Heart left ventricle (tissue), 16 donors: ENCODE data around the gene PAF1. TPM values are rescaled to one million over a fixed set of nuclear protein-coding genes. Genes with fewer than 3 reads are reported as not detected.

Source experiments
- ATAC-seq, 4 donors: fragments of 200-7000 bp; cut with Tn5 transposase; one replicate each; pipeline ENCODE4 v1.9.1; 2020 to 2022; ENCODE audit warnings: moderate library complexity in 4 of 4, mild to moderate bottlenecking in 3 of 4, moderate number of reproducible peaks in 1 of 4
- DNase-seq, 5 donors: peaks; one replicate each; pipeline ENCODE4 v3.0.0-alpha.2; 2020
- H3K27ac ChIP-seq, 12 donors: fragments of 200-600 bp; sonication (generic) in 4 of 12; one replicate each; pipeline versions ENCODE4 v1.5.0 to v1.8.0; 2016 to 2022; ENCODE audit warnings: mild to moderate bottlenecking in 2 of 12
- H3K27me3 ChIP-seq, 9 donors: fragments of 200-600 bp; sonication (generic) in 2 of 9; one replicate each; pipeline versions ENCODE4 v1.5.1 to v1.8.0; 2016 to 2022; ENCODE audit warnings: mild to moderate bottlenecking in 3 of 9
- H3K36me3 ChIP-seq, 9 donors: fragments of 200-600 bp; sonication (generic) in 2 of 9; one replicate each; pipeline versions ENCODE4 v1.5.0 to v1.8.0; 2018 to 2022; ENCODE audit warnings: mild to moderate bottlenecking in 2 of 9
- H3K4me1 ChIP-seq, 12 donors: fragments of 200-600 bp; sonication (generic) in 4 of 12; one replicate each; pipeline versions ENCODE4 v1.5.0 to v1.8.0; 2016 to 2022; ENCODE audit warnings: mild to moderate bottlenecking in 3 of 12
- H3K4me3 ChIP-seq, 12 donors: fragments of 200-600 bp; sonication (generic) in 4 of 12; one replicate each; pipeline versions ENCODE4 v1.5.0 to v1.8.0; 2017 to 2022; ENCODE audit warnings: mild to moderate bottlenecking in 9 of 12, moderate library complexity in 4 of 12
- H3K9me3 ChIP-seq, 12 donors: fragments of 200-600 bp; sonication (generic) in 4 of 12; one replicate each; pipeline versions ENCODE4 v1.5.0 to v1.8.0; 2016 to 2022; ENCODE audit warnings: mild to moderate bottlenecking in 1 of 12
- POLR2A ChIP-seq, 2 donors: fragments of 450-650 bp; IDR thresholded peaks; one replicate each; pipeline ENCODE4 v1.6.1; 2017; ENCODE audit warnings: antibody characterized with exemption in 2 of 2, mild to moderate bottlenecking in 2 of 2, moderate library complexity in 2 of 2
- WGBS, 4 donors: extraction: QIAGEN DNeasy Blood & Tissue Kit in 2 of 4; methylation state at CpG; one replicate each; pipeline versions ENCODE4 v1.1.5 to v1.1.7; 2013 to 2018; 5-methylcytosine and 5-hydroxymethylcytosine counted together
- intact Hi-C, 10 donors: fragments of 100-400 bp; cut with DNase I; formaldehyde crosslinking; loops; one replicate each; pipeline versions ENCODE4 v1.11.1 to v1.14.2; 2022
- polyA plus RNA-seq, 2 donors: library from polyadenylated mRNA; stranded (reverse); fragments of 200-250 nt; gene quantifications; one replicate each; pipeline ENCODE4 v1.2.3, GENCODE V29; 2013
- total RNA-seq, 9 donors: library from RNA; depleted of rRNA in 2 of 9; stranded (reverse); fragments of >200 nt in 2 of 9; fragmentation: NEBNext Ultra II Directional in 3 of 9; extraction: Animal tissue kit (Norgen Biotek cat#: 25700) in 3 of 9; gene quantifications; one replicate each; pipeline versions ENCODE4 v1.1.0 to v1.2.4, GENCODE V29; 2016 to 2023
- TF ChIP-seq, protein P1 (sequence below), 12 donors: fragments of 200-600 bp; sonication (generic) in 4 of 12; IDR thresholded peaks; one replicate each; pipeline versions ENCODE4 v1.5.0 to v1.8.0; 2018 to 2022; ENCODE audit warnings: antibody characterized with exemption in 12 of 12, mild to moderate bottlenecking in 5 of 12
- donor health status: ischemic (EF 13 %, LVEDD 7.1; RV severe dilation, severe dysfunction).
- donor health status: healthy with polysubstance abuse.
- donor health status: DM: no; HTN: yes; CAD: no.
- donor health status: DM: no; HTN: no; CAD: no.
- donor health status: ischemic (EF 25% LVEDD 6.9; RV normal size, moderate dysfunction).
- donor health status: ischemic (EF 25% LVEDD 5.7; RV mildly dilated, moderate dysfunction).
- donor health status: healthy.
- donor health status: DM: yes; HTN: yes; CAD: no.
- donor health status: ischemic (EF 35%, LVEDD 5.7; RV mildly dilated, moderate dysfunction).
- donor health status: nonischemic (EF 11% LVEDD 7.7; RV severe dilation, severe dysfunction).
- donor health status: DM: yes; HTN: yes; CAD: no.
- donor health status: PGD.
- donor health status: ischemic (EF 29% LVEDD 5.4; RV normal size, mild dysfunction).
- donor health status: nonischemic (EF 23%, LVEDD 6.1; RV moderate dilation, normal function).

The PAF1 gene
- total and polyA plus RNA-seq, 11 donors = 32.5 to 75.7 (median 40.7) TPM

GRCh38 chr19:39401070-39401548, 10.2 kb upstream of the PAF1 start:
- DNase-seq (peak in 1 of 5 donors; percentile 40), ATAC-seq (no peak)
- no peak overlapping the region for H3K4me3 ChIP-seq
- H3K36me3 ChIP-seq = peaks cover 0 to 18% (median 5%) of the 10 kb centered on the region in 9 donors
- TF ChIP-seq POLR2A (IDR thresholded peaks at IDR 0.05) = no peak
- TF ChIP-seq, protein P1, sequence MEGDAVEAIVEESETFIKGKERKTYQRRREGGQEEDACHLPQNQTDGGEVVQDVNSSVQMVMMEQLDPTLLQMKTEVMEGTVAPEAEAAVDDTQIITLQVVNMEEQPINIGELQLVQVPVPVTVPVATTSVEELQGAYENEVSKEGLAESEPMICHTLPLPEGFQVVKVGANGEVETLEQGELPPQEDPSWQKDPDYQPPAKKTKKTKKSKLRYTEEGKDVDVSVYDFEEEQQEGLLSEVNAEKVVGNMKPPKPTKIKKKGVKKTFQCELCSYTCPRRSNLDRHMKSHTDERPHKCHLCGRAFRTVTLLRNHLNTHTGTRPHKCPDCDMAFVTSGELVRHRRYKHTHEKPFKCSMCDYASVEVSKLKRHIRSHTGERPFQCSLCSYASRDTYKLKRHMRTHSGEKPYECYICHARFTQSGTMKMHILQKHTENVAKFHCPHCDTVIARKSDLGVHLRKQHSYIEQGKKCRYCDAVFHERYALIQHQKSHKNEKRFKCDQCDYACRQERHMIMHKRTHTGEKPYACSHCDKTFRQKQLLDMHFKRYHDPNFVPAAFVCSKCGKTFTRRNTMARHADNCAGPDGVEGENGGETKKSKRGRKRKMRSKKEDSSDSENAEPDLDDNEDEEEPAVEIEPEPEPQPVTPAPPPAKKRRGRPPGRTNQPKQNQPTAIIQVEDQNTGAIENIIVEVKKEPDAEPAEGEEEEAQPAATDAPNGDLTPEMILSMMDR (IDR thresholded peaks at IDR 0.05) = no peak
- no peaks in the 10 kb centered on the region for H3K9me3 ChIP-seq
- intact Hi-C loops = no loop called here
- peak overlapping the region; percentile 16 to 100 (median 98) for H3K27ac ChIP-seq
- WGBS, 4 donors = 59 to 78% (median 73%) methylated on average over 4 of the region's 4 CpGs
- no peaks in the 10 kb centered on the region for H3K27me3 ChIP-seq
- H3K4me1 ChIP-seq = peaks cover 6 to 80% (median 40%) of the 10 kb centered on the region in 12 donors

GRCh38 chr19:39400061-39400460, 9.2 kb upstream of the PAF1 start:
- H3K4me3 ChIP-seq = no peak overlapping the region
- H3K27ac ChIP-seq = peak overlapping the region in 4 of 12 donors; percentile 79 to 100 (median 98)
- H3K27me3 ChIP-seq = no peaks in the 10 kb centered on the region
- intact Hi-C loops = no loop called here
- H3K9me3 ChIP-seq = no peaks in the 10 kb centered on the region
- WGBS, 4 donors = 89 to 93% (median 91%) methylated on average over 4 of the region's 4 CpGs
- H3K36me3 ChIP-seq = peaks cover 0 to 27% (median 9%) of the 10 kb centered on the region in 9 donors
- TF ChIP-seq, protein P1 (IDR thresholded peaks at IDR 0.05) = no peak
- no peak for TF ChIP-seq POLR2A (IDR thresholded peaks at IDR 0.05)
- H3K4me1 ChIP-seq = peaks cover 6 to 69% (median 33%) of the 10 kb centered on the region in 12 donors
- ATAC-seq = no peak
- peak in 2 of 5 donors; percentile 7 to 21 for DNase-seq

GRCh38 chr19:39399668-39400050, 8.8 kb upstream of the PAF1 start:
- peak in 1 of 5 donors; percentile 13 for DNase-seq
- Histone ChIP-seq H3K27ac (peak overlapping the region in 4 of 12 donors; percentile 79 to 100 (median 89)), H3K4me3 (no peak overlapping the region), H3K9me3 (no peaks in the 10 kb centered on the region), H3K4me1 (peaks cover 6 to 65% (median 32%) of the 10 kb centered on the region in 12 donors), H3K27me3 (no peaks in the 10 kb centered on the region), H3K36me3 (peaks cover 0 to 31% (median 13%) of the 10 kb centered on the region in 9 donors)
- no peak for TF ChIP-seq POLR2A (IDR thresholded peaks at IDR 0.05)
- TF ChIP-seq, protein P1 (IDR thresholded peaks at IDR 0.05) = no peak
- intact Hi-C loops = loop anchor here in 4 of 10 donors (5.0 to 10.0 kb wide), 4 partner anchors 45 to 135 kb away; partner anchors contain the start of genes EID2B (in 3 of the 4), SUPT5H (in 2 of the 4) and SAMD4B (in 1 of the 4)
- no peak for ATAC-seq
- 88 to 96% (median 95%) methylated on average over 4 of the region's 4 CpGs for WGBS, 4 donors

DNA sequence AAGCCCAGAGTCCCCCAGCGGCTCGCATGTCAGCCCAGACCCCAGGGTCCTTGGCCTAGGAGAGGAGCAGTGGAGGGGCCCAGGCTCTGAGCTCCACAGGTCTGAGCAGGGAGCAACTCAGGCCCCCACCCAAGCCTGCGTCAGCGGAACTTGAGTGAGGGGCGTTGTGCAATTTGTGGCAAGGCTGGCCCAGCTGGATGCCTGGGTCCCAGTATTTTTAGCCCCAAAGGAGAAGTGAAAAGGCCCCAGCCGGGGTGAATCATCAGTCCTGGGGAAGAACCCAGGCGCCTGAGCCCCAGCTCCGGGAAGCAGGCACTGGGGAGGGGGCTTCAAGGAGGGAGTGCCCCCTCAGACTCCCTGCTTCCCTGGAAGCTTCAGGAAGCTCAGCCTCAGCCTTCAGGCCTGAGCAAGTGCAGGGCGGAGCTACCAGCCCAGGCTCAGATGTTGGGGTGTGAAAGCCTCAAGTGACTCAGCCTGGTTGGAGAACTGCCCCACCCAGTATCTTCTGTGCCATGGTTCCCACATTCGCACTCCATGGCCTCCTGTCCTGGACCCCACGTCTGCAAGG, 7.5 kb upstream of the PAF1 start:
- ATAC-seq = peak in 3 of 4 donors; percentile 18 to 35 (median 22)
- H3K27ac ChIP-seq = peak overlapping the region; percentile 11 to 100 (median 79)
- 74 to 87% (median 86%) methylated on average over 10 to 11 of the region's 11 CpGs for WGBS, 4 donors
- H3K4me3 ChIP-seq = peak overlapping the region in 3 of 12 donors; percentile 2 to 44 (median 20)
- TF ChIP-seq, protein P1 (IDR thresholded peaks at IDR 0.05) = no peak
- intact Hi-C loops = loop anchor here in 5 of 10 donors (1.0 to 10.0 kb wide), 5 partner anchors 13 to 136 kb away; partner anchors contain the start of genes EID2B (in 3 of the 5), SUPT5H (in 2 of the 5) and SAMD4B (in 1 of the 5)
- DNase-seq = peak; percentile 69 to 88 (median 84)
- no peaks in the 10 kb centered on the region for H3K27me3 ChIP-seq
- peaks cover 6 to 56% (median 25%) of the 10 kb centered on the region in 12 donors for H3K4me1 ChIP-seq
- no peaks in the 10 kb centered on the region for H3K9me3 ChIP-seq
- peaks cover 0 to 42% (median 26%) of the 10 kb centered on the region in 9 donors for H3K36me3 ChIP-seq
